K562 (cell line): ENCODE data around the gene NR1D1. TPM values are rescaled to one million over a fixed set of nuclear protein-coding genes. Genes with fewer than 3 reads are reported as not detected.
A peak's percentile ranks its signal among the peaks of the same experiment; 100 is the strongest.

Experiments
- ATAC-seq: fragments of 200-7000 bp; cut with Tn5 transposase; 3 replicates; pipeline ENCODE4 v1.9.1; 2020; ENCODE audit warnings: moderate library complexity
- BruUV-seq: library from RNA; stranded (reverse); fragments of 400-500 nt; replicated peaks from 2 replicates; lab custom pipeline; 2021; lab: Mats Ljungman, UMichigan
- CTCF ChIA-PET: fragments of 300-600 bp; formaldehyde crosslinking; extraction: SDS; loops from one replicate; lab custom pipeline; 2021; ENCODE audit warnings: low intra/inter-chr PET ratio; lab: Yijun Ruan, JAX
- POLR2A ChIA-PET: fragments of 300-600, 350-650 bp; sonication (Branson Sonifier 250); formaldehyde crosslinking; extraction: SDS; loops from one replicate; lab custom pipeline; 2021; ENCODE audit warnings: antibody characterized with exemption, inconsistent platforms; lab: Yijun Ruan, JAX
- DNase-seq, 4 experiments: peaks; one replicate each; pipeline versions ENCODE4 v3.0.0 to v3.0.0-alpha.2; 2011 to 2018; ENCODE audit warnings: low spot score in 3 of 4, mixed read lengths in 3 of 4; ENCODE audit errors: extremely low read depth in 1 of 4
- FAIRE-seq: peaks from 2 replicates; lab custom pipeline; 2011; peaks lifted over from hg19 to GRCh38; lab: Jason Lieb, UNC
- H2AFZ ChIP-seq: 2 replicates; pipeline ENCODE4 v1.6.0; 2011; ENCODE audit warnings: low read depth, low read length, control low read depth, inconsistent platforms
- H3K27ac ChIP-seq: fragments of 200-600 bp; 3 replicates; pipeline ENCODE4 v1.8.0; 2011; ENCODE audit warnings: low read depth, mild to moderate bottlenecking, control low read depth, inconsistent platforms, low read length, moderate library complexity, mixed read lengths; ENCODE audit errors: extremely low read depth
- H3K27me3 ChIP-seq, 2 experiments: fragments of 300-600 bp in 1 of 2; 2 replicates in 1 of 2; 3 replicates in 1 of 2; pipeline versions ENCODE4 v1.6.0 to v1.8.0; 2011; ENCODE audit warnings: inconsistent platforms in 2 of 2, low read length in 2 of 2, mild to moderate bottlenecking in 1 of 2, mixed read lengths in 1 of 2, moderate library complexity in 1 of 2; ENCODE audit not compliant: control insufficient read depth in 2 of 2, insufficient read depth in 2 of 2
- H3K36me3 ChIP-seq: fragments of 300-600 bp; 3 replicates; pipeline ENCODE4 v1.8.0; 2011; ENCODE audit warnings: mild to moderate bottlenecking, low read length, inconsistent platforms; ENCODE audit not compliant: control insufficient read depth, insufficient read depth
- H3K4me1 ChIP-seq, 2 experiments: fragments of 200-600 bp in 1 of 2; replicated peaks in 1 of 2; 2 replicates in 1 of 2; 3 replicates in 1 of 2; pipeline versions ENCODE4 v1.5.1 to v1.8.0; 2011; ENCODE audit warnings: inconsistent platforms in 2 of 2, low read length in 2 of 2, mild to moderate bottlenecking in 1 of 2, mixed read lengths in 1 of 2, moderate library complexity in 1 of 2; ENCODE audit not compliant: control insufficient read depth in 2 of 2, insufficient read depth in 2 of 2
- H3K4me2 ChIP-seq: 2 replicates; pipeline ENCODE4 v1.6.1; 2011; ENCODE audit warnings: low read length, control low read depth, inconsistent platforms, mixed read lengths; ENCODE audit not compliant: insufficient read depth
- H3K4me3 ChIP-seq: fragments of 200-600 bp; sonication (generic), shearing (Covaris generic); 2 replicates; pipeline ENCODE4 v1.5.1; 2016; ENCODE audit warnings: control low read depth, inconsistent platforms
- H3K79me2 ChIP-seq: fragments of 200-600 bp; 3 replicates; pipeline ENCODE4 v1.8.0; 2011; ENCODE audit warnings: low read length, inconsistent platforms; ENCODE audit not compliant: control insufficient read depth, insufficient read depth
- H3K9ac ChIP-seq, 2 experiments: 2 replicates each; pipeline versions ENCODE4 v1.6.0 to v1.6.1; 2011; ENCODE audit warnings: low read depth in 2 of 2, low read length in 2 of 2, control low read depth in 1 of 2, inconsistent platforms in 1 of 2, mild to moderate bottlenecking in 1 of 2, mixed read lengths in 1 of 2; ENCODE audit not compliant: insufficient read depth in 1 of 2
- H3K9me1 ChIP-seq: one replicate; pipeline ENCODE4 v1.6.0; 2011; ENCODE audit warnings: inconsistent platforms, mild to moderate bottlenecking, low read length, moderate library complexity; ENCODE audit not compliant: control insufficient read depth, insufficient read depth
- H3K9me3 ChIP-seq: replicated peaks from 2 replicates; pipeline ENCODE4 v1.5.1; 2011; ENCODE audit warnings: low read depth, low read length, inconsistent platforms; ENCODE audit not compliant: control insufficient read depth, insufficient read depth
- H4K20me1 ChIP-seq: replicated peaks from 2 replicates; pipeline ENCODE4 v1.6.1; 2011; ENCODE audit warnings: low read length, inconsistent platforms, mixed read lengths; ENCODE audit not compliant: control insufficient read depth, insufficient read depth
- ATF3 ChIP-seq, 2 experiments: fragments of 450-650 bp in 1 of 2; sonication (generic) in 1 of 2; formaldehyde crosslinking in 1 of 2; IDR thresholded peaks in 1 of 2; conservative IDR thresholded peaks in 1 of 2; 2 replicates each; pipeline versions ENCODE4 v1.6.1 to v1.8.1; 2016 to 2023; ENCODE audit warnings: mild to moderate bottlenecking in 2 of 2, moderate library complexity in 2 of 2, inconsistent platforms in 1 of 2, missing genetic modification reagents in 1 of 2
- EGR1 ChIP-seq: fragments of 450-650 bp; conservative IDR thresholded peaks from 2 replicates; pipeline ENCODE4 v1.6.1; 2017; ENCODE audit warnings: mild to moderate bottlenecking
- ERF ChIP-seq: fragments of 450-650 bp; formaldehyde crosslinking; IDR thresholded peaks from 2 replicates; pipeline ENCODE4 v1.4.0; 2020; ENCODE audit warnings: mild to moderate bottlenecking, mixed read lengths
- NFIC ChIP-seq: fragments of 450-650 bp; IDR thresholded peaks from 2 replicates; pipeline ENCODE4 v1.6.1; 2017; ENCODE audit warnings: mild to moderate bottlenecking, inconsistent platforms
- WGBS: fragments of 100-300 bp; shearing (Covaris generic); methylation state at CpG from one replicate; pipeline ENCODE4 v1.1.6; 2016; ENCODE audit warnings: low coverage, mixed read lengths; ENCODE audit not compliant: insufficient coverage; ENCODE audit errors: missing lambda C conversion rate; 5-methylcytosine and 5-hydroxymethylcytosine counted together
- in situ Hi-C: fragments of 300-500 bp; cut with MboI; formaldehyde crosslinking; loops from 4 replicates; pipeline ENCODE4 v1.15.0; 2018; ENCODE audit warnings: inconsistent platforms, mixed read lengths
- intact Hi-C: fragments of 100-400 bp; cut with micrococcal nuclease; formaldehyde crosslinking; loops from 2 replicates; pipeline ENCODE4 v1.14.2; 2022
- polyA plus RNA-seq, 8 experiments: library from polyadenylated mRNA; depleted of rRNA in 4 of 8; stranded (reverse) in 5 of 8; unstranded in 3 of 8; fragments of >200 nt; fragmentation: Nextera tagmentation in 2 of 8; fragmentation: Illumina TruSeq in 1 of 8; extraction: Ambion mirVana in 2 of 8; extraction: Trizol in 1 of 8; gene quantifications; 2 replicates each; pipeline versions ENCODE4 v1.2.1 to v1.2.3, GENCODE V29; 2011 to 2014; ENCODE audit warnings: inconsistent platforms in 1 of 8, missing spikeins in 1 of 8
- total RNA-seq, 7 experiments: library from RNA; depleted of rRNA in 6 of 7; stranded (reverse); fragments of >200 nt in 6 of 7; fragmentation: Illumina TruSeq in 2 of 7; extraction: Trizol in 2 of 7; gene quantifications; 2 replicates each; pipeline versions ENCODE4 v1.2.1 to v1.2.3, GENCODE V29; 2011 to 2021; ENCODE audit warnings: low replicate concordance in 1 of 7

The NR1D1 gene
- total and polyA plus RNA-seq, 9 of the 15 experiments (the other 6 are each of a cell fraction or from before 2014, with no cell fraction given) = 0.25 to 7.7 (median 0.65) TPM

DNA sequence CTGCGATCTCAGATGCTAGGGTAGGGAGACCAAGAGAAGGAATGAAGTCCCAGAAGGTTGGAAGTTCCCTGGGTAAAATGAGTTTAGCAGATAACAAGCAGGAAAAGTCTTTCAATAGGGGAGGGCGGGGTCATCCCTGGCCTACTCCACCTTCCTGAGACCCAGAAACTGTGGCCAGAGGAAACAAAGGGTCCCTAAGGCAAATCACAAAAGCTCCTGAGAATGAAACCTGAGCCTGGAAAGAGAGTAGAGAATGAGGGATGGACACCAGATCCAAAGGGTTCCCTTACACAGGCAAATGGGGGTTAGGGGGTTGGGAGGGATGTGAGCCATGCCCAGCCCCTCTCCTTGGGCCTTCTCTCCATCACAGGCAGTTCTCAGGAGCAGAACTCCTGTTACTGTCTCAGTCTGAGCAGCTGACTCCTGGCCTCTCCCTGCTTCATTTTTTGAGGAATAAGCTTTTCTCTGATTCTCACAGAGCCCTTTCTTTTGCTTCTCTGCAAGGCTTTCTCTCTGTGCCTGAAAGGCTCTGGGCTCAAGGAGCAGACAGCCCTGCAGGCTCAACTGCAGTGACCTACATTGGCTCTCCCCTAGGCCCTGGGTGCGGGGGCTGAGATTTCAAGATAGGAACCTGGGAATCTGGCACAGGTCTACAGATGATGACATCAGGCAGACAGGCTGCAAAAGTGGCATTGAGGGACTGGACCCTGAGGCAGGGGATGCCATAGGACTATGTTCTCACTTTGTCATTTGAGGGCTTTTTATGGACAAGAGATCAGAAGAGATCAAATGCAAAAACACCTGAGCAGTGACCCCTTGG lies 9.8 kb upstream of the NR1D1 start:
- no peak overlapping the region for H3K4me3 ChIP-seq
- no peak for ATAC-seq
- peak overlapping the region; percentile 90; the same call in 1 of the 3 replicates for H3K27ac ChIP-seq
- ChIA-PET POLR2A (interaction anchor here (0.6 to 8.0 kb wide), 5 partner anchors 9 to 49 kb away, joined by 3 to 66 read pairs (median 9); partner anchors contain the start of genes CASC3 and NR1D1), CTCF (interaction anchor here (3.2 kb wide), 1 partner anchor 96 kb away, joined by 15 read pairs; the partner anchor contains the start of gene CSF3)
- peak overlapping the region; percentile 90 for H2AFZ ChIP-seq
- H3K9me3 ChIP-seq = no peaks in the 10 kb centered on the region
- H3K4me2 ChIP-seq = no peak overlapping the region
- H4K20me1 ChIP-seq = no peaks in the 10 kb centered on the region
- intact Hi-C loops (loop anchor here (2.0 to 5.0 kb wide), 3 partner anchors 45 to 247 kb away; partner anchors contain the start of gene CDC6), in situ Hi-C loops (loop anchor here (5.0 kb wide), 1 partner anchor 182 kb away; no protein-coding TSS in a partner anchor)
- no TSS peak for BruUV-seq
- no peak overlapping the region; a peak in 1 of 4 replicates for H3K9ac ChIP-seq
- FAIRE-seq = no peak
- no peaks in the 10 kb centered on the region for H3K36me3 ChIP-seq
- H3K9me1 ChIP-seq = no peaks in the 10 kb centered on the region
- WGBS = 44% methylated on average over 3 of the region's 3 CpGs
- H3K79me2 ChIP-seq = no peaks in the 10 kb centered on the region
- DNase-seq = peak in 1 of 4 experiments; percentile 38
- TF ChIP-seq ATF3 (IDR thresholded peaks at IDR 0.05) = peak; percentile 33
- no peak for TF ChIP-seq ATF3 (CRISPR knock-in tag; conservative IDR thresholded peaks at IDR 0.05)
- no peak for TF ChIP-seq ERF (CRISPR knock-in tag)
- TF ChIP-seq NFIC = 0 out of 2 replicates have a peak, but pooled peaks have one; percentile 12
- TF ChIP-seq EGR1 = peak; percentile 65
- no peaks in the 10 kb centered on the region for H3K27me3 ChIP-seq
- H3K4me1 ChIP-seq = peaks cover 64 to 83% of the 10 kb centered on the region in 2 experiments
